ENCODE data around the gene TAS2R1.

DNA sequence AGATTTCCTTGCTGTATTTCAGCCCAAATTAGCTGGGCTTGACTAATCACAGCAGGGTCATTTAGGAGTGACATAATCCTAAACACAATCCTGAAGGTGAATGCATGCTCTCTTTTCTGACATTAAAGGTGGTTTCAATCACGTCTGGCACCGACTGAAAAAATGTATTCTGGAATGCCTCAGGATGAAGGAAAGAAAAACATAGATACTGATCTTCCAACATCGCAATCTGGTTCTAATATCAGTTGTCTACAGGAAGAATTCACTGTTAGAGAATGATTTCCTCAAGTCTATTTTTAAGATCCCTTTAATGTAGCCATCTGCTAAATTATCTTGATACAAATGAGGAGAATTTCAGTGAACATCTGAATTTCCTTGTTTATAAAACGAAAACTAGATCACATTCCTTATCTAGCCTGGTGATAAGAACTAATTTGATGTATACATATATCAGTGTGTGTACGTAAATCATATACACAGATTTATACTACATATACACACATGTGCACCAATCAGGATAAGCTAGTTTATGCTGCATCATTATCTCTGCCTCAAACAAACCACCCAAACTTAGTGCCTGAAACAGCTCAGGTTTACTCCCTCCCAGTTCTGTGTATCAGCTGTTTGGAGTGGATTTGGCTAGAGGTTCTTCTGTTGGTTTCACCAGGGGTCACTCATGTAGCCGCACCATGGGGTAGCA lies 31.3 kb upstream of the TAS2R1 start:
- TF ChIP-seq EP300 (IDR thresholded peaks at IDR 0.05) (no peak), BHLHE40 (IDR thresholded peaks at IDR 0.05; ENCODE audit: low read depth, low read length) (no peak), EHMT2 (IDR thresholded peaks at IDR 0.05; ENCODE audit: low read depth) (no peak), RFX5 (IDR thresholded peaks at IDR 0.05) (no peak), SMC3 (IDR thresholded peaks at IDR 0.05) (no peak), CHD2 (IDR thresholded peaks at IDR 0.05; ENCODE audit: low read length, partially characterized antibody) (no peak), JUNB (IDR thresholded peaks at IDR 0.05) (no peak), POLR2A (IDR thresholded peaks at IDR 0.05; ENCODE audit: low read length) (no peak), PHF8 (IDR thresholded peaks at IDR 0.05; ENCODE audit: borderline replicate concordance, low read depth) (no peak), SREBF2 (IDR thresholded peaks at IDR 0.05) (no peak), KDM5A (IDR thresholded peaks at IDR 0.05) (no peak), RAD21 (conservative IDR thresholded peaks at IDR 0.05 in 1 of 2, IDR thresholded peaks at IDR 0.05 in 1 of 2) (no peak)
- TF ChIP-seq, protein P1, sequence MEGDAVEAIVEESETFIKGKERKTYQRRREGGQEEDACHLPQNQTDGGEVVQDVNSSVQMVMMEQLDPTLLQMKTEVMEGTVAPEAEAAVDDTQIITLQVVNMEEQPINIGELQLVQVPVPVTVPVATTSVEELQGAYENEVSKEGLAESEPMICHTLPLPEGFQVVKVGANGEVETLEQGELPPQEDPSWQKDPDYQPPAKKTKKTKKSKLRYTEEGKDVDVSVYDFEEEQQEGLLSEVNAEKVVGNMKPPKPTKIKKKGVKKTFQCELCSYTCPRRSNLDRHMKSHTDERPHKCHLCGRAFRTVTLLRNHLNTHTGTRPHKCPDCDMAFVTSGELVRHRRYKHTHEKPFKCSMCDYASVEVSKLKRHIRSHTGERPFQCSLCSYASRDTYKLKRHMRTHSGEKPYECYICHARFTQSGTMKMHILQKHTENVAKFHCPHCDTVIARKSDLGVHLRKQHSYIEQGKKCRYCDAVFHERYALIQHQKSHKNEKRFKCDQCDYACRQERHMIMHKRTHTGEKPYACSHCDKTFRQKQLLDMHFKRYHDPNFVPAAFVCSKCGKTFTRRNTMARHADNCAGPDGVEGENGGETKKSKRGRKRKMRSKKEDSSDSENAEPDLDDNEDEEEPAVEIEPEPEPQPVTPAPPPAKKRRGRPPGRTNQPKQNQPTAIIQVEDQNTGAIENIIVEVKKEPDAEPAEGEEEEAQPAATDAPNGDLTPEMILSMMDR (IDR thresholded peaks at IDR 0.05), result no peak
